IPS-11a (cell line): Measurements from ENCODE around the gene PTPRG.
"Not testable (repeated sequence)": the region's sequence is repeated elsewhere in the genome, so short reads cannot be mapped to it uniquely, and the experiment has no call there.

Experiments
- H3K4me3 ChIP-seq: one replicate; pipeline ENCODE4 v1.5.1; 2013; ENCODE audit warnings: low read depth, low read length, control low read depth

PTPRG gene

GRCh38 chr3:61561374-61562041 lies at the start of gene PTPRG:
TSS of gene PTPRG (plus strand) at chr3:61561571. CDS start at chr3:61562288, 717 bp downstream.
- H3K4me3 ChIP-seq: peak within 1 kb of the TSS; percentile 91

DNA sequence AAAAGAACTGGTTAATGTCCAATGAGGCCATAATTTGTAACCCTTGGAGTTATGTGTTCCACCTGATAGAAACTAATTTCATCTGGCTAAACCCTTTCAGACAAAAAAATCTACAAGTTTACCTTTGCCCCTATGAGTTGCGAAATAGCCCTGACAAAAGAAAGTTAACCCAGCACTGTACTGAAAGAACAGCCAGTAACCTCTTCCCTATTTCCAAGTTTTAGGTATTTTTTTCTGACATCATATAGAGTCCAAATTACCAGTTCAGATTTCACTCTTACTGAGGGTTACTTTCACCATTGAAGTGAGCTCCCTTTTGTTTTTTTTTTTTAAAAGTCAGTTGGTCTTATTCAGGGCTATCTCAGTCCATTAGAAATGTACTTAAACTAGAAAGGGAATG lies 42.8 kb upstream of the PTPRG start:
- no peak overlapping the region for H3K4me3 ChIP-seq

- no peak overlapping the region for H3K4me3 ChIP-seq
These were observed 40.3 kb upstream of the PTPRG start for GRCh38 chr3:61520966-61521628.

GRCh38 chr3:61522060-61522459 lies 39.3 kb upstream of the PTPRG start:
- H3K4me3 ChIP-seq: no peak overlapping the region

- H3K4me3 ChIP-seq: no peak overlapping the region
These were observed 38.7 kb upstream of the PTPRG start for GRCh38 chr3:61522626-61523025.

DNA sequence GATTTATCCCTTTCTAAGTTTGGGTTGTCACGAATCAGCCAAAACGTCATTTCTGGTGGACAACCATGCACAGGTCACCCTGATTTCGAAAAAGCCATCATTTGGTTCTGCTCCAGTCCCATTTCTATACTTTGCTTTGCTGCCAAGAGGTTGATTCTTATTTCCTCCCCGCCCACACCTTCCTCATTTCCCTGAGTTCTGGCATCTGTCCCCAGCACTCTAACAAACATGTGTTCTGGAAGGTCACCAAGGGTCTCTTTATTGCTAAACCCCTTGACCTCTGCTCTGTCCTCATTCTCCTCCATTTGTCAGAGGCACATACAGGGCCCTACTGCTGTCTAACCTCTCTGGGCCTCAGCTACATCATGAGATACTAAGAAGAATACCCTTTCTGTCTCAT lies 36.4 kb upstream of the PTPRG start:
- no peak overlapping the region for H3K4me3 ChIP-seq

GRCh38 chr3:61526308-61526707 lies 35.1 kb upstream of the PTPRG start:
- H3K4me3 ChIP-seq: no peak overlapping the region

GRCh38 chr3:61527011-61527410 lies 34.4 kb upstream of the PTPRG start:
- no peak overlapping the region for H3K4me3 ChIP-seq

DNA sequence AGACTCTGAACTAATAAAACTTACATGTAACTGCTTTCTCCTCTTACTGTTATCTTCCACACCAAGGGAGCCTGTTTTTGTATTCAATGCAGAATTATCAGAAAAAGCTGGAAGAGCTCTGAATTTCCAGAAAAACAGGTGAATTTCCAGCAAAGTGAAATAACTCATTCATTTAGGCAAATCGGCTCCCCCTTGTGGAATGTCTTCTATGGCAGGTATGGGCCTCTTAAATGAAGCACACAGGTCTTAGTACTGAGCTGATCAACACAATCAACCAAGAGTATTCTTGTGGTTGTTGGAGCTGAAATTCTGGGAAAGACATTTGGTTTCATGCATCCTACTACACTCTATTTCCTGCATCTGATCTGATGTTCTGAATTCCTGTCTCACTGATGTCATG lies 31.0 kb upstream of the PTPRG start:
- no peak overlapping the region for H3K4me3 ChIP-seq

DNA sequence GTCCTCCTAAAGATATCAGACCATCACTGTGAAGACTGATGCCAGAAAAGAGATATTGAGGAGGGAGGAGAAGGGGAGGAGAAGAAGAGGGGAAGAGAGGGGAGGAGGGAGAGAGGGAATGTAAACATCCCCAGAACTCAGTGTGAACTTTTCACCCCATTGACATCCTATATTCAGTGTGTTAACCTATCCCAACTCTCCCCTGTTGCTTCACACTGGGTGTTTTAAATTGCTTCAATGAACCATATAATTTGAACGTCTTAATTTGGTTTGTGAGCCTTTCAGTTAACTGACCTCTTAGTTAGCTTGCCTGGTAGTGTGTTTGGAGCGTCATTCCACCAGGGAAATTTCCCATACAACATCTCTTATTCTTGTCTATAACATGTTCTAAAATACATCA lies 29.8 kb upstream of the PTPRG start:
- no peak overlapping the region for H3K4me3 ChIP-seq

GRCh38 chr3:61532739-61533500 lies 28.5 kb upstream of the PTPRG start:
- H3K4me3 ChIP-seq: no peak overlapping the region

DNA sequence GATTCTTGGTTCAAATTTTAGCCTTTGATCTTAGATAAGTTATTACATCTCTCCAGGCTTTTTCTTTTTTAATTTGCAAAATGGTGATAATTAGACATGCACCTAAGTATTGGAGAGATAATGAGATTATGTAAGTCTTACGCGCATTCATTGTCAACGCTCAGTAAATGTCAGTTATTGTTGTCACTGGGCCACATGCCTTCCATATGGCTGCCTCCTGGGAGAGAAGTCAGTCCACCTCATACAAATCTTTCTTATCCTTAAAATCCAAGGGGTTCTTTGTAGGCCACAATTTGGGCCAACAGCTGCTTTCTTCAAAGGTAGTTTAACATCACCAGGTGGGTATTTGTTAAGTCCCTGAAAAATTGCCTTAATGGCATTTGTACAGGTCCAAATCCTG lies 25.5 kb upstream of the PTPRG start:
- H3K4me3 ChIP-seq: no peak overlapping the region

DNA sequence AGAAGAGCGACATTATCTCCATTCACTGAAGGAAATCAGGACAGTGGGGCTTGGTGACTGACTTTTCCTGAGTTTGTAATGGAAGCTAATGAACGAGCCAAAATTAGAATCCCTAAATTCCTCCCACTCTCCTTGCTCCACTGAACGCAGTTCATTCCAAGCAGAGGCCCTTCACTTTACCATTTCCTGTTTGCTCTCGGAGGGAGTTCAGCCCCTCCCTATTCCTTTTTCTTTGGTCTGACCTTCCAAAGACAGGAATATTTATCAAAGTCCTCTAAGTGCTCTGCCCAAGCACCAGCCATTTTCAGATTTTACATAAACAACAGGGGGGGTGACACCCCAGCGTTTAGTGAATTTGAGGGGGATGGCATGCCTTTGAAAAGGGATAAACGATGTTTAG lies 24.0 kb upstream of the PTPRG start:
- H3K4me3 ChIP-seq: no peak overlapping the region

GRCh38 chr3:61538486-61538885 lies 22.9 kb upstream of the PTPRG start:
- H3K4me3 ChIP-seq: no peak overlapping the region

- H3K4me3 ChIP-seq: no peak overlapping the region
These were observed 19.7 kb upstream of the PTPRG start for GRCh38 chr3:61541694-61542093.

DNA sequence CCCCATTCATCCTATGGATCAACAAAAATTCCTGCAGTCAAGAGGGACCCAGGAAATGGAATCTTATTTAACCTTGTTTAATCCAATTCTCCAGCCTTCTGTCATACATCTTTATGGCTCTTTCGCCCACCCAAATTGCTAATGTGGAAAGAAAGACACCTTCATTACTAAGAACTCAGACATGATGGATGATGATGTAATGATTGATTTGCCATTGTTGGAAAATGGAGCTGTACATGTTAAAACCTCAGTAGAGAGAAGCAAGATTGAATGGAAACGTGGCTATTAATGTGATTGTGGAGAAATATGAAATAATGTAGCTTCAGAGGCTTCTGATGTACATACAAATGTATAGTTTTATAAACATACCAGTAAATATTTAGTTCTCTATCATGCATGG lies 15.7 kb upstream of the PTPRG start:
- H3K4me3 ChIP-seq: no peak overlapping the region

- H3K4me3 ChIP-seq: no peak overlapping the region
These were observed 13.7 kb upstream of the PTPRG start for GRCh38 chr3:61547625-61548024.

GRCh38 chr3:61552704-61553103 lies 8.7 kb upstream of the PTPRG start:
- not testable (repeated sequence) for H3K4me3 ChIP-seq

GRCh38 chr3:61559136-61559731 lies 2.1 kb upstream of the PTPRG start:
- peak overlapping the region; percentile 1 for H3K4me3 ChIP-seq

GRCh38 chr3:61560517-61561373 lies 626 bp upstream of the PTPRG start:
- peak overlapping the region; percentile 91 for H3K4me3 ChIP-seq
